Measurements from ENCODE around the gene VIM. TPM values are rescaled to one million over a fixed set of nuclear protein-coding genes. Genes with fewer than 3 reads are reported as not detected.
"Not testable (repeated sequence)": the region's sequence is repeated elsewhere in the genome, so short reads cannot be mapped to it uniquely, and the experiment has no call there.

The VIM gene
- total and polyA plus RNA-seq, 8 donors, result 1,589 to 2,224 (median 1,841) TPM

- Histone ChIP-seq H3K27me3 (no peaks in the 10 kb centered on the region), H3K9me3 (peaks cover 0 to 19% of the 10 kb centered on the region in 2 donors), H3K4me1 (peaks cover 0 to 6% of the 10 kb centered on the region in 2 donors), H3K27ac (no peak overlapping the region), H3K36me3 (no peaks in the 10 kb centered on the region), H3K4me3 (no peak overlapping the region)
- intact Hi-C loops (cut with DNase I), result loop anchor here in 1 of 2 donors (5.0 kb wide), 1 partner anchor 415 kb away; no protein-coding TSS in a partner anchor
- peak; percentile 79 to 83 for TF ChIP-seq CTCF (IDR thresholded peaks at IDR 0.05)
- DNase-seq (peak in 3 of 4 donors; percentile 37 to 83 (median 71)), ATAC-seq (peak; percentile 98)
Measured at GRCh38 chr10:17257466-17258321, 29.7 kb downstream of the VIM start.

- no peak overlapping the region for H3K4me3 ChIP-seq
- no peak overlapping the region for H3K27ac ChIP-seq
- intact Hi-C loops (cut with DNase I), result no loop called here
- H3K36me3 ChIP-seq, result no peaks in the 10 kb centered on the region
- no peaks in the 10 kb centered on the region for H3K27me3 ChIP-seq
- ATAC-seq, result no peak
- H3K4me1 ChIP-seq, result peaks cover 0 to 2% of the 10 kb centered on the region in 2 donors
- DNase-seq, result no peak
- H3K9me3 ChIP-seq, result peaks cover 0 to 36% of the 10 kb centered on the region in 2 donors
- TF ChIP-seq CTCF (IDR thresholded peaks at IDR 0.05), result no peak
Measured at GRCh38 chr10:17262502-17262901, 34.5 kb downstream of the VIM start.

GRCh38 chr10:17263580-17263979 lies 35.5 kb downstream of the VIM start:
- Histone ChIP-seq H3K27ac (no peak overlapping the region), H3K4me1 (no peaks in the 10 kb centered on the region), H3K9me3 (peaks cover 0 to 36% of the 10 kb centered on the region in 2 donors), H3K4me3 (no peak overlapping the region), H3K27me3 (no peaks in the 10 kb centered on the region), H3K36me3 (no peaks in the 10 kb centered on the region)
- no peak for DNase-seq
- intact Hi-C loops (cut with DNase I), result no loop called here
- ATAC-seq, result no peak
- no peak for TF ChIP-seq CTCF (IDR thresholded peaks at IDR 0.05)

GRCh38 chr10:17265468-17265867 lies 37.4 kb downstream of the VIM start:
- no peak for DNase-seq
- Histone ChIP-seq H3K27me3 (no peaks in the 10 kb centered on the region), H3K36me3 (no peaks in the 10 kb centered on the region), H3K4me1 (no peaks in the 10 kb centered on the region), H3K27ac (no peak overlapping the region), H3K4me3 (no peak overlapping the region), H3K9me3 (peaks cover 0 to 36% of the 10 kb centered on the region in 2 donors)
- intact Hi-C loops (cut with DNase I), result no loop called here
- ATAC-seq, result no peak
- TF ChIP-seq CTCF (IDR thresholded peaks at IDR 0.05), result no peak

- H3K27me3 ChIP-seq; H3K36me3 ChIP-seq; intact Hi-C loops (cut with DNase I); DNase-seq; H3K27ac ChIP-seq; H3K4me1 ChIP-seq; ATAC-seq; H3K4me3 ChIP-seq: not testable (repeated sequence)
- H3K9me3 ChIP-seq, result peaks cover 0 to 31% of the 10 kb centered on the region in 2 donors
Measured at GRCh38 chr10:17266549-17266948, 38.5 kb downstream of the VIM start.
